22Rv1 (cell line): ENCODE results near the gene APBB2.
"Not testable (repeated sequence)": the region's sequence is repeated elsewhere in the genome, so short reads cannot be mapped to it uniquely, and the experiment has no call there.

Source experiments
- H3K27ac ChIP-seq: fragments of 450-650 bp; 2 replicates; pipeline ENCODE4 v1.5.1; 2017
- ZFX ChIP-seq: fragments of 450-650 bp; IDR thresholded peaks from 2 replicates; pipeline ENCODE4 v1.6.1; 2017; ENCODE audit warnings: antibody characterized with exemption, borderline replicate concordance
- TF ChIP-seq, protein P1 (sequence below): fragments of 450-650 bp; IDR thresholded peaks from 2 replicates; pipeline ENCODE4 v1.5.1; 2017; ENCODE audit warnings: mild to moderate bottlenecking

The APBB2 gene

DNA sequence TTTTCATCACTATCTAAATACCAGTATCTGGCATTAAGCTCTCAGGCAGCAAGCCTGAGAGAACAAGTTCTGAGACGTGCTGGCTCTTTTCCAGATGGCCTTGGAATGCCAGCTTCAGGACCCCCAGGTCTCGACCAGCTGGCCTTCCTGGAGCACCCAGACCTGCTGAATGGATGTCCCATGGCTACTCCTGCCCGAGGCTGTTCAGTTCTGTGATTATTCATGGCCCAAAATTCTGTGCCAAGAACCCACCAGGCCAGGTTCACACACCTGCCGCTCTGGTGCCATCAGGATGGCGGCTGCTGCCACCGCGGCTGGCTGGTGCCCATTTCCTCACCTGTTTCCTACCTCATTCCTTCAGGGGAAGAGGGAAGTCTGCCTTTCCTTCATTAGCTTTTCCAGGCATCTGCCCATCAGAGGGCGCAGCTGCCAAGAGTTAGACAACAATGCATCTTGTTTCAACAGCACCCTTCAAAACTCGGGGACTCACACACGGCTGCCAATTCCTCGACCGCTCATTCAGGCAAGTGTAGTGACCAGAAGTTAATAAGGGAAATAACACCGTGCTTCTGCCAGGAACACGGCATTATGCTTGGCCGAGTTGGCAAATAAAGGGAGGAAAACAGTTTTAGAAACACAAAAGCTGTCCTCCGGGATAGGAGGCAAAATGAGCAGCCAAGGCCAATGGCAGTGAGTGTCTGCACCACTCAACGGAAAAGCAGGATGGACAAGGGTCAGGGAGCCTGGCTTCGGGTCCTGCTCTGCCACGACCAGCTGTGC, 290.8 kb downstream of the APBB2 start:
- TF ChIP-seq ZFX: no peak
- no peak overlapping the region for H3K27ac ChIP-seq

DNA sequence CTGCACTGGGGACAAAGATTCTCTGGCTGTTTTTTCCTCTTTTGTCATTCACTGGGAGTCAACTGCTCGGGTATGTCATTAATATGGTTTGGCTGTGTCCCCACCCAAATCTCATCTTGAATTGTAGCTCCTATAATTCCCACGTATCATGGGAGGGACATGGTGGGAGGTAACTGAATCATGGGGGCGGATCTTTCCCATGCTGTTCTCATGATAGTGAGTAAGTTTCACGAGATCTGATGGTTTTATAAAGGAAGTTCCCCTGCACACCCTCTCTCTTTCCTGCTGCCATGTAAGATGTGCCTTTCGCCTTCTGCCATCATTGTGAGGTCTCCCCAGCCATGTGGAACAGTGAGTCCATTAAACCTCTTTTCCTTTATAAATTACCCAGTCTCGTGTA, 294.4 kb downstream of the APBB2 start:
- H3K27ac ChIP-seq: not testable (repeated sequence)

DNA sequence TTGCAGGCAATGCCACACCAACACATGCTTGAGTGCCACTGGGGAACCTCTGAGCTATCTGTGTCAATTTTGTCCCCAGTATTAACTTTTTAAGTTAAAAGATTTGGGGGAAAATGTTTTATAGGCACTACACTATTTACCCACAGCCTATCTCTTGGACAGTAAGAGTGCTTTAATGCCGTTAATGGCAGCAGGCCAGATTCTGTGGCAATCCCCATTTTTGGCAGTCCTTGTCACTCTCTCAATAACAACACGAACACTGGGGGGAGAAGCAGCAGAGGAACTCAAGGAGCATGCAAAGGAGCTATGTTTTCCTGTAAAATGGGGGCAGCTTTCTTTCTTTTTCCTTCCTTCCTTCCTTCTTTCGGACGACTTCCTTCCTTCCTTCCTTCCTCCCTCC, 296.0 kb downstream of the APBB2 start:
- H3K27ac ChIP-seq: no peak overlapping the region
- TF ChIP-seq ZFX: no peak
- TF ChIP-seq, protein P1, sequence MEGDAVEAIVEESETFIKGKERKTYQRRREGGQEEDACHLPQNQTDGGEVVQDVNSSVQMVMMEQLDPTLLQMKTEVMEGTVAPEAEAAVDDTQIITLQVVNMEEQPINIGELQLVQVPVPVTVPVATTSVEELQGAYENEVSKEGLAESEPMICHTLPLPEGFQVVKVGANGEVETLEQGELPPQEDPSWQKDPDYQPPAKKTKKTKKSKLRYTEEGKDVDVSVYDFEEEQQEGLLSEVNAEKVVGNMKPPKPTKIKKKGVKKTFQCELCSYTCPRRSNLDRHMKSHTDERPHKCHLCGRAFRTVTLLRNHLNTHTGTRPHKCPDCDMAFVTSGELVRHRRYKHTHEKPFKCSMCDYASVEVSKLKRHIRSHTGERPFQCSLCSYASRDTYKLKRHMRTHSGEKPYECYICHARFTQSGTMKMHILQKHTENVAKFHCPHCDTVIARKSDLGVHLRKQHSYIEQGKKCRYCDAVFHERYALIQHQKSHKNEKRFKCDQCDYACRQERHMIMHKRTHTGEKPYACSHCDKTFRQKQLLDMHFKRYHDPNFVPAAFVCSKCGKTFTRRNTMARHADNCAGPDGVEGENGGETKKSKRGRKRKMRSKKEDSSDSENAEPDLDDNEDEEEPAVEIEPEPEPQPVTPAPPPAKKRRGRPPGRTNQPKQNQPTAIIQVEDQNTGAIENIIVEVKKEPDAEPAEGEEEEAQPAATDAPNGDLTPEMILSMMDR: no peak

DNA sequence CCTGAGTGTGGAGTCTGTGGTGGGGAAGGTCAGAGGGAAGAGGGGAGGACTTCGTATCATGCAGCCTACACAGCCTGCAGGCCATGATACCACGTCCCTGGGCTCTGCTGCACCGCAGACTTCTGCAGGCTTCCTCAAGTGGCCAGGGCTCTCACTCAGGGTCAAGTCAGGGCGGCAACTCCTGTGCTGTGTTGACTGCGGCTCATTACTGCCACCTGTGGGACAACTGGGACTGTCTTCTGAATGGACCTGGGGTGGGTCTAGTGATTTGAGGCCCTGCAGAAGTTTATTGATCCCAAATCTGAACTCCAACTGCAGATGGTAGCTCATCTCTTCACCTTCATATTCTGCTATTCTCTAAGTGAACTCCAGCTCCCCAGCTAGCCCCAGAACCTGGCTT, 297.5 kb downstream of the APBB2 start:
- no peak overlapping the region for H3K27ac ChIP-seq
- TF ChIP-seq, protein P1: peak; percentile 75
- no peak for TF ChIP-seq ZFX

DNA sequence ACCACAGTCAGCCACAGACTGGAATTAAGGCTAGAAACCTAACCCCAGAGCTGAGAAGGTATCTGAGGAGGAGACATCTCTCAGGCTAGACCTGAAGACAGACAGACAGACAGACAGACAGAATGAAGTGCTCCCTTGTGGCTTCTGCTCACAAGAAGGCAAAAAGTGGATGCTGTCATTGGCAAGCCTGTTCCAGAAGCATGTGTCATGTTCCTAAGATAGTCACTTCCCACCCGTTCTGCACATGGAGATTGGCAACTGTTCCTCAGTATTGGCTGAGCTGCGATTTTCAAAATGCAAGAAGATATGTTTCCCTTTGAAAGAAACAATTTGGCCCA, 298.2 kb downstream of the APBB2 start:
- H3K27ac ChIP-seq: no peak overlapping the region
- TF ChIP-seq, protein P1: no peak
- no peak for TF ChIP-seq ZFX

DNA sequence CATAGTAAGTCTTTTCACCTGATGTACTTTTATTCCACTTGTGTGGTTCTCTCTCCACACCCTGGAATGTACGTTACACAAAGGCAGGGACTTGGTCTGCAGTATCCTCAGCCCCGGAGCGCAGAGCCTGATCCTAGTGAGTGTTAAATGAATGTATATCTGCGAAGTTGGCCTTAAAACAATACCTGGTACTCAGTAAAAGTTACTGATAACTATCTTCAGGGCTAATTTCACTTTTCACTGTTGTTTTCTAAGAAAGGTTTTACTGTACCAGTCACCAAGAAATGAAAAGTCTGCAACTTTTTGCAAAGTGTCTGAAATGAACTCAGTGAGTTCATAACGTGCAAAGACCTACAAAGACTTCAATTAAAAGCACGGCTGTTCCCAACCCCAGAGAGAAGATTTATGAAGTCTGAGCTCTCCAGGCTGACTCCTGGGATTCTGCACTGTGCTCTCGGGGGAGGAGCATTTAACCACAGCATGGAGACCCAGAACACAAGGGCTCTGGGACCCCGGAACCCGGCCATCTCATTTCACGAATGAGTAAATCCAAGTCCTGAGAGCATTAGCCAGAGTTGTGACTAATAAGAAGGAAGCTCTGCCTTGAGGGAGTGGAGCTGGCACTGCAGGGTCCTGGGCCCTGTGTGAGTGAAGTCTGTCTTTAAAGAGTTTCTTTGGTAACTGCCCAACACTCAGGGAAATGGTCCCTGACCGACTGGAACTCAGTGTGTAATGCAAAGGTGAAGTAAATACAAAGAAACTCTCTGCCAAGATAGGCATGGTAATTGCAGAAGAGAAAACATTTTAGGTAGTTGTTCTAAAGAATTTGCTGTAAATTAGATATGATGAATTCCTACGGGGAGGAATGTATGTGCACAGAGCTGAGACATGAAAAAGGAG, 298.8 kb downstream of the APBB2 start:
- TF ChIP-seq, protein P1: no peak
- no peak for TF ChIP-seq ZFX

DNA sequence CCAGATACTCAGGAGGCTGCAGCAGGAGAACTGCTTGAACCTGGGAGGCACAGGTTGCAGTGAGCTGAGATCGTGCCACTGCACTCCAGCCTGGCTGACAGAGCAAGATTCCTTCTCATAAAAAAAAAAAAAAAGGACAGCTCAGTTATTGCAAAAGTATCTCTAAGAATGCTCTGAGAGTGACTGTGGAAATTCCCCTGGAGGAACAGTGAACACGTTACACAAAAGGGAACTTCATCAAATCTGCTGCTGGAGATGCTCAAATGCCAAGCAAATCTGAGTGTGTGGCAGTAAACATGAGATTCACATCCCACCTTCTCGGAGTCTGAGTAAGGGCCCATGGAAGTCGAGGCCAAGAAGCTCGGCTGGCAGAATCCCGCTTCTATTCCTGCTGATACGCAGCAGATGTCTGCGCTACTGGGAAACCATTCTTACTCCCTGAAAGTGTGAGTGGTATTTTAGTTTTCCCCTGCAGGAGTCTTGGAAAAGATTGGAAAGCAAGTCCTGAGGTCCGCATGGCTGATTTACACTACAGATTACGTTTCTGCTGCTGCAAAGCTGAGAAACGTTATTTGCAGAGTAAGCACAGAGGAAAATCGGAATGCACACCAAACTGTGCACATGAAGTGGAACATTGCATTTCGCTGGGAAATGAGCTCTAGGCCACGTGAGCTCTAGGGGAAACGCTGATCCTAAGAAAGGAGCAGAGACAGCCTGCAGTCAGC, 301.7 kb downstream of the APBB2 start:
- H3K27ac ChIP-seq: no peak overlapping the region
- TF ChIP-seq ZFX: no peak
- TF ChIP-seq, protein P1: no peak

More for the DNA sequence above, 298.8 kb downstream of the APBB2 start:
- H3K27ac ChIP-seq: no peak overlapping the region

DNA sequence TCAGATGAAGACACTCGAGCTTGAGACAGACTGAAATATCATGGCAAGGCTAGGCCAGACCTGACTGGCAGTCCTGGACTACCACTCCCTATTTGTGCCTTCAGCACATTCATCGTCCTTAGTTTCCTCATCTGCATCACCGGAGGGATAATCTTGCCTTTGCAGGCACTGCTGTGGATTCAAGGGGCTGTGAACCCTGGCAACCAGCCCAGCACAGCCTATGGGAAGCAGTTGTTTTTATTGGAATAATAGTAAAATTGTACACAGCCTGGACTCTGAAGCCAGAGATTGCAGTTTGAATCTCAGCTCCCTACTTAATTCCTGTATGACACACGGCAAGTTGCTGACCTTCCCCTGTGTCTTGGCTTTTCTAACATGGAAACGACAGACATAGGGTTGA, 303.6 kb downstream of the APBB2 start:
- TF ChIP-seq, protein P1: no peak
- TF ChIP-seq ZFX: no peak
- H3K27ac ChIP-seq: no peak overlapping the region
